AG04449 (cell line): Measurements from ENCODE around the gene CHFR.
"Not testable (repeated sequence)": the region's sequence is repeated elsewhere in the genome, so short reads cannot be mapped to it uniquely, and the experiment has no call there.

Source experiments
- CTCF ChIA-PET: fragments of 350-600 bp; formaldehyde crosslinking; extraction: SDS; loops from one replicate; lab custom pipeline; 2021; ENCODE audit warnings: antibody characterized with exemption; lab: Yijun Ruan, JAX
- POLR2A ChIA-PET: fragments of 400-600, 350-600 bp; formaldehyde crosslinking; extraction: SDS; loops from one replicate; lab custom pipeline; 2020; ENCODE audit warnings: antibody characterized with exemption, inconsistent platforms; lab: Yijun Ruan, JAX
- DNase-seq: peaks from one replicate; pipeline ENCODE4 v3.0.0-alpha.2; 2010; ENCODE audit warnings: low read depth, low spot score
- H3K4me3 ChIP-seq: 2 replicates; pipeline ENCODE4 v1.5.1; 2011; ENCODE audit warnings: low read depth, mild to moderate bottlenecking, control low read depth, low read length
- CTCF ChIP-seq: IDR thresholded peaks from one replicate; pipeline ENCODE4 v1.5.1; 2011; ENCODE audit warnings: mild to moderate bottlenecking, moderate library complexity, low read length, control low read depth, inconsistent platforms; ENCODE audit not compliant: insufficient read depth; ENCODE audit errors: missing control alignments

CHFR gene

GRCh38 chr12:132813443-132813842 lies 74.0 kb downstream of the CHFR start:
- no peak for TF ChIP-seq CTCF
- ChIA-PET CTCF (no interaction called here), POLR2A (no interaction called here)
- no peak overlapping the region for H3K4me3 ChIP-seq
- DNase-seq: no peak

- ChIA-PET POLR2A (no interaction called here), CTCF (no interaction called here)
- TF ChIP-seq CTCF: no peak
- DNase-seq: no peak
- no peak overlapping the region for H3K4me3 ChIP-seq
These were observed 74.6 kb downstream of the CHFR start for GRCh38 chr12:132812631-132813305.

- H3K4me3 ChIP-seq, DNase-seq, POLR2A ChIA-PET: not testable (repeated sequence)
- CTCF ChIA-PET: interaction anchor here (1.2 to 1.4 kb wide), 2 partner anchors 17 to 32 kb away, joined by 3 to 4 read pairs; no protein-coding TSS in a partner anchor
- TF ChIP-seq CTCF: peak; percentile 38
These were observed 78.0 kb downstream of the CHFR start for GRCh38 chr12:132809391-132809790.

- POLR2A ChIA-PET: no interaction called here
- no peak overlapping the region for H3K4me3 ChIP-seq
- no peak for DNase-seq
- CTCF ChIA-PET: interaction anchor here (1.2 to 1.4 kb wide), 2 partner anchors 14 to 19 kb away, joined by 3 to 4 read pairs; no protein-coding TSS in a partner anchor
- TF ChIP-seq CTCF: no peak
These were observed 79.9 kb downstream of the CHFR start for GRCh38 chr12:132807295-132808092.

GRCh38 chr12:132806857-132807256 lies 80.5 kb downstream of the CHFR start:
- CTCF ChIA-PET: interaction anchor here (1.2 kb wide), 1 partner anchor 13 kb away, joined by 3 read pairs; no protein-coding TSS in a partner anchor
- H3K4me3 ChIP-seq: no peak overlapping the region
- POLR2A ChIA-PET: no interaction called here
- no peak for DNase-seq
- no peak for TF ChIP-seq CTCF

GRCh38 chr12:132804426-132804861 lies 83.0 kb downstream of the CHFR start:
- ChIA-PET POLR2A (no interaction called here), CTCF (no interaction called here)
- no peak for TF ChIP-seq CTCF
- no peak for DNase-seq
- H3K4me3 ChIP-seq: no peak overlapping the region
